Neural crest cell (in vitro differentiated cells): ENCODE data around the gene NHERF1. TPM values are rescaled to one million over a fixed set of nuclear protein-coding genes. Genes with fewer than 3 reads are reported as not detected.
A peak's percentile ranks its signal among the peaks of the same experiment; 100 is the strongest.

Experiments
- DNase-seq: peaks from one replicate; pipeline ENCODE4 v3.0.0; 2021; ENCODE audit warnings: low read depth, mixed read lengths, low spot score
- H3K27ac Mint-ChIP-seq: one replicate; pipeline ENCODE4 v1.8.0; 2021; ENCODE audit warnings: mild to moderate bottlenecking, mixed read lengths; ENCODE audit not compliant: unreplicated experiment
- H3K27me3 Mint-ChIP-seq: 2 replicates; pipeline ENCODE4 v1.8.0; 2021; ENCODE audit warnings: low read depth, mild to moderate bottlenecking, mixed read lengths
- H3K36me3 Mint-ChIP-seq: 2 replicates; pipeline ENCODE4 v1.8.0; 2021; ENCODE audit warnings: low read depth, mild to moderate bottlenecking, mixed read lengths
- H3K4me1 Mint-ChIP-seq: 2 replicates; pipeline ENCODE4 v1.8.0; 2021; ENCODE audit warnings: mixed read lengths
- H3K4me3 Mint-ChIP-seq: one replicate; pipeline ENCODE4 v1.8.0; 2021; ENCODE audit warnings: mild to moderate bottlenecking, mixed read lengths
- H3K9me3 Mint-ChIP-seq: 2 replicates; pipeline ENCODE4 v1.8.0; 2021; ENCODE audit warnings: mixed read lengths
- total RNA-seq: library from RNA; stranded (reverse); gene quantifications from 2 replicates; pipeline ENCODE4 v1.2.1, GENCODE V29; 2021
- TF ChIP-seq, protein P1 (sequence below): fragments of 200-600 bp; sonication (generic); conservative IDR thresholded peaks from 2 replicates; pipeline ENCODE4 v1.5.0; 2021; ENCODE audit warnings: antibody characterized with exemption, mild to moderate bottlenecking

Gene NHERF1
- total RNA-seq, 1 donor from 2014 or later = 51.7 TPM

DNA sequence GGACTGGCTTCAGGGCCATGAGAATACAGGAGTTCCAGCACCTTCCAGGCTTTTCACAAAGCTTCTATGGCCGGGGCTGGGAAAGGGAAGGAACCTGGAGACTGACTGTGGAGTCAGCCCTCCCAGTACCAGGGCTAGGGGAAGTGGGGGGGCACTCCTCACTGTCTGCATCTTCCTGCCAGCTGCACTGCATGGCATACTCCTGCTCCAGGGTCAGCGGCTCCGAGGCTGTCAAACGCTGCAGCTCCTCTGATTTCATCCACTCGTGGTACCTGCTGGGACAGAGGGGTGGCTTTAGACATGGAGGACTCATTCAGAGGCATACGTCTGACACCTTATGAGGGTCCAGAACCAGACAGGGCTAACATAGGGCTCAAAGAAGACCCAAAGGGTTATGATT is 25.0 kb downstream of the NHERF1 start:
- DNase-seq = no peak
- Mint-ChIP-seq H3K9me3 (no peaks in the 10 kb centered on the region), H3K4me1 (peaks cover 36% of the 10 kb centered on the region), H3K36me3 (peaks cover 13% of the 10 kb centered on the region), H3K27me3 (no peaks in the 10 kb centered on the region), H3K4me3 (peak overlapping the region; percentile 73), H3K27ac (no peak overlapping the region)
- TF ChIP-seq, protein P1, sequence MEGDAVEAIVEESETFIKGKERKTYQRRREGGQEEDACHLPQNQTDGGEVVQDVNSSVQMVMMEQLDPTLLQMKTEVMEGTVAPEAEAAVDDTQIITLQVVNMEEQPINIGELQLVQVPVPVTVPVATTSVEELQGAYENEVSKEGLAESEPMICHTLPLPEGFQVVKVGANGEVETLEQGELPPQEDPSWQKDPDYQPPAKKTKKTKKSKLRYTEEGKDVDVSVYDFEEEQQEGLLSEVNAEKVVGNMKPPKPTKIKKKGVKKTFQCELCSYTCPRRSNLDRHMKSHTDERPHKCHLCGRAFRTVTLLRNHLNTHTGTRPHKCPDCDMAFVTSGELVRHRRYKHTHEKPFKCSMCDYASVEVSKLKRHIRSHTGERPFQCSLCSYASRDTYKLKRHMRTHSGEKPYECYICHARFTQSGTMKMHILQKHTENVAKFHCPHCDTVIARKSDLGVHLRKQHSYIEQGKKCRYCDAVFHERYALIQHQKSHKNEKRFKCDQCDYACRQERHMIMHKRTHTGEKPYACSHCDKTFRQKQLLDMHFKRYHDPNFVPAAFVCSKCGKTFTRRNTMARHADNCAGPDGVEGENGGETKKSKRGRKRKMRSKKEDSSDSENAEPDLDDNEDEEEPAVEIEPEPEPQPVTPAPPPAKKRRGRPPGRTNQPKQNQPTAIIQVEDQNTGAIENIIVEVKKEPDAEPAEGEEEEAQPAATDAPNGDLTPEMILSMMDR = no peak

DNA sequence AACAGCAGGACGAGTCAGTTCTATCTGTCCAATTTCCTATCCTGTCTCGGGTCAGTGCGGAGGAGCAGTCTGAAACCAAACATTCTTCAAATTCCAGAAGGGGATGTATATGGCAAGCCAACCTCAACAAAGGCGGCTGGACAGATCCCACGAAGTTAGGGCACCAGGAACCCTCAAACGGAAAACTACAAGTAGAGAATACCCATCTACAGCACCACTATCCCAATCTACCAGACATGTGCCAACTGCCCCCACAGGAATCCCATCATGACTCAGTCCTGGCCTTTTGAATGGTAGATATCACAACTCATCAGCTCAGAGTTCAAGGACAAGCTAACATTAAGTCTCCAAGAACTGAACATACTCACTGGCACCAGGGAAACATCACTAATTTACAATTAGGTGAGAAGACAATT is 25.5 kb downstream of the NHERF1 start:
- H3K27me3 Mint-ChIP-seq = no peaks in the 10 kb centered on the region
- TF ChIP-seq, protein P1 = no peak
- H3K4me3 Mint-ChIP-seq = peak overlapping the region; percentile 73
- no peaks in the 10 kb centered on the region for H3K9me3 Mint-ChIP-seq
- H3K36me3 Mint-ChIP-seq = peaks cover 10% of the 10 kb centered on the region
- H3K4me1 Mint-ChIP-seq = peaks cover 32% of the 10 kb centered on the region
- no peak for DNase-seq
- H3K27ac Mint-ChIP-seq = no peak overlapping the region

DNA sequence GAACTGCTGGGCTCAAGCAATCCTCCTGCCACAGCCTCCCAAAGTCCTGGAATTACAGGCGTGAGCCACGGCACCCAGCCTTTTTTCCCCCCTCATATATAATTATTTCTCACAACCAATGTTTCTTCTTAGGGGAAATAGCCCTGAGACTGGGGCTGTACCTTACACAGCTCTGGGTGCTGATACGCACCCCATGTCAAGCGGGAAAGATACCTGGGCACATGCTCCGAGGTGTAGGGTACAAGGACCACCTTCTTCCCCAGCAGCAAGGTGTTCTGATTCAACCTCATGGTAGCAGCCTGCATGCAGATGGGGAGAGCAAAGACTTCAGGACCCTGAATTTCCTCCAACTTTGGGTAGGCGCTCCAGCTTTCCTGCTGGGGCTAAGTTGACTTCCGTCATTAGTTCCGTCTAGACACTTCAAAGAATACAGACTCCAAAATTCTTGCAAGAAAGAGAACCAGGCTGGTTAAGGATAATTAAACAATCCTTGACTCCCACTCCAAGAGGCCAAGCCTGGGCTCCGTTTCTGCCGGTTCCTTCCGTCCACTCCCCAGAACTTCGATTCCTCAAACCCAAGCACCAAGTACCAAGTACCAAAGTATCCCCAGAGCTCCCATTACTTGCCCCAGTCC is 27.1 kb downstream of the NHERF1 start:
- H3K27ac Mint-ChIP-seq = peak overlapping the region; percentile 94
- H3K4me1 Mint-ChIP-seq = peaks cover 45% of the 10 kb centered on the region
- H3K9me3 Mint-ChIP-seq = no peaks in the 10 kb centered on the region
- H3K4me3 Mint-ChIP-seq = peak overlapping the region; percentile 97
- no peak for DNase-seq
- TF ChIP-seq, protein P1 = no peak
- H3K36me3 Mint-ChIP-seq = peaks cover 10% of the 10 kb centered on the region
- no peaks in the 10 kb centered on the region for H3K27me3 Mint-ChIP-seq

DNA sequence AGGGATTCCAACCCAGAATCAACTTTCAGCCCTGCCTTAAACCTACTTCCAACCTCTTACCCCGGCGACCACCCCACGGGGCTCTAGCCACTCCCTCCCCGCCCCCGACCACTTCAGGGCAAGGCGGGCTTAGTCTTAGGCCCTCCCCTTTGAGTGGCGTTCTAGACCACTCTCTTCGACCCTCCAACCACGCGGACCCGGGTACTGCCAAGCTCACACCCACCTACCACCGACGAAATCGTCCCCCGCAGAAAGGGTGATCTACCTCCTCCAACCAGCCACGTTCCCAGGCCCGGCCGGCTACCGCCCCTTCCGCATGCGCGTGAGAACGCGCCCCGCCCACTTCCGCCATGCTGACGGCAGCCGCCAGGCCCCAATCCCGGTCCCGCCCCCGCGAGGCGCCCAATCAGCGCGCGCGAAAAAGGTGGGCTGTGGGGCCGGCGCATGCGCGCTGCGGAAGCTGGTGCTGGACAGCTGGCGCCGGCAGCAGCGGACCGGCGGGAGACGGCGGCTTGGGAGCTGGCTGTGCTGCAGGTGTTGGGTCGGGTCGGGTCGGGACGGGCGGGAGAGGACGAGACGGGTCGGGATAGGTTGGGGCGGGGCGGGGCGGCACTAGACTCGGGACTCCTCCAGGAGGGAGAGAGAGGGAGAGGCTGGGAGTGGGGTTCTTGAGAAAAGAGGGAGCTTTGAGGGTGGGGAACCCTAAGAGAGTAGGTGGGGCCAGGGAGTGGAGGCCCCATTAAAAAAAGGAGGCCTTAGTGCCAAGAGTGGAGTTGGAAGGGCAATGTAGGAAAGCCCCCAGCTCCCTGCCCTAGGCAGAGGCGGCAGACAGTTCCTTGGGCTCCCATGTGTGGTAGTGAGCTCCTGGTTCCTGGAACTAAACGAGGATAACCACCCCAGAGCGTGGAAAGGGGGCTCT is 27.9 kb downstream of the NHERF1 start, which contains the start of gene NAT9:
Gene NAT9 (minus strand): TSS at position 302 of the 919 bp plus-strand sequence. CDS start 647 bp downstream, outside the sequence.
- Mint-ChIP-seq H3K4me3 (peak within 1 kb of the TSS; percentile 97), H3K27ac (peak within 1 kb of the TSS; percentile 94), H3K27me3 (no peaks in the 10 kb centered on the region), H3K36me3 (peaks cover 10% of the 10 kb centered on the region), H3K4me1 (peaks cover 49% of the 10 kb centered on the region), H3K9me3 (no peaks in the 10 kb centered on the region)
- DNase-seq = peak; percentile 99
- TF ChIP-seq, protein P1 = no peak

DNA sequence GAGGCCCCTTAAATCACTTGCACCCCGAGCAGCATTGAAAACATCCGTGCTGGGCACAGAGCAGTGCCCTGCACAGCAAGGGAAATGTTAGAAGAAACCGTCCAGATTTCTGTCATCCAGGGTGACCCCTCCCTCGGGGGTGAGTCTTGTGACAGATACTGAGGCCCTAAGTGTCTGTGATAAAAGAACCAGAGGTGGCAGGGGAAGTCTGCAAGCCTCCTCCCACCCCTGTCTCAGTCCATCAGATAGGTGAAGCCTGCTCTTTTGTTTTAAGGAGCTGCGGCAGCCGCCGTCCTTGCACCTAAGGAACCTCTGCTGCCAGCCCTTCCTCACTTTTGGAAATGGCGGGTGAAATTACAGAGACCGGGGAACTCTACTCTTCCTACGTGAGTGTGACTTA is 28.6 kb downstream of the NHERF1 start:
- no peaks in the 10 kb centered on the region for H3K9me3 Mint-ChIP-seq
- peaks cover 10% of the 10 kb centered on the region for H3K36me3 Mint-ChIP-seq
- peaks cover 49% of the 10 kb centered on the region for H3K4me1 Mint-ChIP-seq
- no peaks in the 10 kb centered on the region for H3K27me3 Mint-ChIP-seq
- peak overlapping the region; percentile 97 for H3K4me3 Mint-ChIP-seq
- no peak overlapping the region for H3K27ac Mint-ChIP-seq
- TF ChIP-seq, protein P1 = no peak
- DNase-seq = no peak
